SIG-M5 treated with dmso at 0.1 percent for 504 hours (cell line): Measurements from ENCODE around the gene PITPNC1.
A peak's percentile ranks its signal among the peaks of the same experiment; 100 is the strongest.
"Not testable (repeated sequence)": the region's sequence is repeated elsewhere in the genome, so short reads cannot be mapped to it uniquely, and the experiment has no call there.

Experiments used
- DNase-seq: peaks from one replicate; lab custom pipeline; 2025; ENCODE audit not compliant: unreplicated experiment; lab: John Stamatoyannopoulos, UW

Gene PITPNC1

GRCh38 chr17:67571478-67571877 is 194.4 kb downstream of the PITPNC1 start:
- no peak for DNase-seq

DNA sequence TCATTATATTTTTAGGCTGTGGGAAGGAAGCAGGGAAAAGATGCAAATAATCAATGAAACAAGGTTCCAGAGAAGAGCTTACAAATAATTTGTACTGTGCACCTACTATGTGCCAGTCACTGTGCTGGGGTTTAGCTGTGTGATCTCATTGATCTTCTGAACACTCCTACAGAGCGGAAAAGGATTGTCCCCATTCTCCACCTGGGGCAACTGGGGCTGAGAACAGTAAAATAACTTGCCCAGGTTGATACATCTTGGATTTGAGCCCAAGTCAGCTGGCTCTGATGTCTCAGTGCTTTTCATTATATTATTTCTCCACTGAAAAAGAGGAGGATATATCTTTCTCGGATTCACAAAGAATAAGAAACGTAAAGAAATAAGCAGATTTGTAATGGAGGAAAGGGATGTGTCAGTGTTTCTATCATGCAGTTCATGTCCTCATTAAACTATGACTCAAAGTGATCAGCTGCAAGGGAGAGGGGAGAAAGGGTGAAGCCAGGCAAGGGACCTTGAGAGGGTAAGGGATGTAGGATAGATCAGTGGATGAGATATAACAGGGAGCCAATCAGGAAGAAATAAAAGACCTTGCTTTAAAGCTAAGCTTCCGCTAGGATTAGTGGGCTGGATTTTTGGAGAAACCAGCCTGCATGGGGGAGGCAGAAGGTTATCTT is 197.0 kb downstream of the PITPNC1 start:
- no peak for DNase-seq

DNA sequence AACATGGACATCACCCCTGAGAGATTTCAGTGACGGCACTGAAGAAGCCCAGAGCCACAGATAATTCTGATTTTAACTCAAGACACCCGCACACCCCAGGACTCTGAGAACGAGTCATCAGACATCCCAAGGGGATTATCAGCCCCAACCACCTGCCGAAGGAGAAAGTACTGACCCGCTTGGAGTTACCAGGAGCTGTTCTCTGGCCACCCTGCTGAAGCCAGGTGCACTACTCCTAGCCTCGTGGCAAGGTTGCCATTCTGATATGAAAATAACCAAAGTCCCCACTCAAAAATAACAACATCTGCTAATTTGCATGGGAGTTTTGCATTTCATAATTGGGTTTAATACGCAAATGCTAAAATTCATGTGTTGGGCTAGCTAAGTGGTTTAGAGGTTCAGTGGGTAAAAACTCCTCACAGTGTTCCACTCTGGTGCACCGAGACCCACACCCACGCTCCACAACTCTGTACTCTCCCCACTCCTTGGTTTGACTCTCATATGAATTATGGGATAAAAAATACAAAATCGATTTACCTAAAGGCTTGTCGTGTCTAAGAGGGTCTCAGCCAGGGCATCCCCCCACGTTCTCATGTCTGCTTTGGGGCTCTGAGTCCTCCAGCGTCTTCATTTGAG is 197.7 kb downstream of the PITPNC1 start:
- no peak for DNase-seq

GRCh38 chr17:67575325-67575724 is 198.2 kb downstream of the PITPNC1 start:
- DNase-seq = no peak

GRCh38 chr17:67576471-67577115 is 199.5 kb downstream of the PITPNC1 start:
- DNase-seq = no peak

GRCh38 chr17:67577429-67578141 is 200.5 kb downstream of the PITPNC1 start:
- no peak for DNase-seq

DNA sequence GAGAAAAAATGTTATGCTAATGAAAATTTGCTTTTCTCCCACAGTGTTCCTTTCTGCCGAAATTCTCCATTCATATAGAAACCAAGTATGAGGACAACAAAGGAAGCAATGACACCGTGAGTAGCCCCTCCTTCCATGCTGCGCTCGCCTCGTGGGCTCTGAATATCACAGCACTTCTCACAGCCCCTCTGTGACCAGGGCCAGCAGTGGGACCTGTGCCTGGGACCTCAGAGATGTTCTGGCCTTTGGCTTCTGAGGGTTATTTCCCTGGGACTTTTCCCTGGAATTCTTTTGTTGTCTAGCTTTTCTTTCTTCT is 201.0 kb downstream of the PITPNC1 start:
- no peak for DNase-seq

DNA sequence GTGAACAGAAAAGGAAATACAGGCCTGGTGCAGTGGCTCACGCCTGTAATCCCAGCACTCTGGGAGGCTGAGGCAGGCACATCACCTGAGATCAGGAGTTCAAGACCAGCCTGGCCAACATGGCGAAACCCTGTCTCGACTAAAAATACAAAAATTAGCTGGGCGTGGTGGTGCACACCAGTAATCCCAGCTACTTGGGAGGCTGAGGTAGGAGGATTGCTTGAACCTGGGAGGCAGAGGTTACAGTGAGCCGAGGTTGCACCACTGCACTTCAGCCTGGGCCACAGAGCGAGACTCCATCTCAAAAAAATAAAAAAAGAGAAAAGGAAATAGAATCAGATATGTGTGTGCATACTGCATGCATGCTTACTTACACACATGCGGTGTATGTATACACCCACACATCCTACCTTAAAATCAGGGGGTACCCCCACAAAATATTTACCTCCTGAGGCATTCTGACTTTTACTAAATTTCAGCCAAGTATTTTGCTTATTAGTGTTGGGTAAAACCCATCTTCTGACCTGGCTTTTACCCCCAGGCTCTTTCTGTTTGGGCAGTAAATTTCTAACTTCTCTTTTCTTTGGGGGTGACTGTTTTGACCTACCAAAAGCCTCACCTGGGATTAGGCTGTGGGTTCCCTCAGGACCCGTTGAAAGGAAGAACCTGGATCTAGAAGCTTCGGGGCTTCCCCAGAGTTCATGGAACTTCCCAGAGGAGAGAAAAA is 201.8 kb downstream of the PITPNC1 start:
- not testable (repeated sequence) for DNase-seq

- no peak for DNase-seq
Measured at GRCh38 chr17:67582673-67583081, 205.6 kb downstream of the PITPNC1 start.

- DNase-seq = no peak
Measured at GRCh38 chr17:67585077-67585602, 208.1 kb downstream of the PITPNC1 start.

GRCh38 chr17:67588326-67588725 is 211.2 kb downstream of the PITPNC1 start:
- no peak for DNase-seq

DNA sequence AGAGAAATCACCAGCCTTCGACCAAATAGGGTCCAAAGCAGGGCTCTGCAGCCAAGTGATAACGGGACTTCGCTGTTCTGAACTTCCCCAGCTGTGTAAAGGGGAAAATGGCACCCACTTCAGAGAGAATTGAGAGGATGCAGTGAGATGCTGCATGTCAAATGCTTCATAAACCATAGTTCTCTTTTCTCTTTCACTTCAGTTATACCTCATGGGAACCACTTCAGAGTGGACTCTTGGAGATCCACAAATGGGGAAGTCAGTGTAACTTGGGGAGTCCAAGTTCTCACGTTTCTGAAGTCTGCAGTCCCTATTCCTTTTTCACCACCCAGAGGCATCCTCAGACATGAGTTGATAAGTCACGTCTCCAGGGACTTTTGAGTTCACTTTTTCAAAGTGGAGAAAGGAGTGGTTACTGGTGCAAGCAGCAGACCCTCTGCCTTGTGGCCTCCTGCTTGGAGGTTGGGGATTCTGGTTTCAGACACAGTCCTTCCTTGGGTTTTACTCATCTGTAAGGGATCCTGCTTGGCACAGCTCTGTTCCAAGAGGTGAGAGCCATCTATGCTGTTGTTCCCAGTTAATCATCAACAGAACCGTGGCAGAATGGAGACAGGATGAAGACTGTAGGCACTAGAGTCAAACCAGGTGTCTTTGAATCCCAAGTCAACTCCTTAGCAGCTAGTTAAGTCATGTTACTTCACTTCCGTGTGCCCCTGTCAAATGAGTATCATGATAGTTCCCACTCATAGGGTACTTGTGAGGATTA is 217.2 kb downstream of the PITPNC1 start:
- peak; percentile 47 for DNase-seq

DNA sequence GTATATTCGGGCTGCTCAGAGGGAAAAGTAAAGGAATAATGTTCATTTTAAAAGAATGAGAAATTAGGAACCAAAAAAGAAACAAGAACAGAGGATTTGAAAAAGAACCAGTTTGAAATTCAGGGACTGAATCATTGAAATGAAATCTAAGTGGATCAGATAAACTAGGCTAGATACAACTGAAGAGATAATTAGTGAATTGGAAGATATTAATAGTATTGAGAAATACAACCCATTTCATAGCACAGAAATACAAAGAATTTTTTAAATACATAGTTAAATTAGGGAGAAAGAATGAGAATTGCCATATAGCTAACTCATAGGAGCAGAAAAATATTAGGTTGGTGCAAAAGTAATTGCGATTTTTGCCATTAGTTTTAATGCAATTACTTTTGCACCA is 223.3 kb downstream of the PITPNC1 start:
- no peak for DNase-seq

- no peak for DNase-seq
Measured at GRCh38 chr17:67601897-67602296, 224.8 kb downstream of the PITPNC1 start.

DNA sequence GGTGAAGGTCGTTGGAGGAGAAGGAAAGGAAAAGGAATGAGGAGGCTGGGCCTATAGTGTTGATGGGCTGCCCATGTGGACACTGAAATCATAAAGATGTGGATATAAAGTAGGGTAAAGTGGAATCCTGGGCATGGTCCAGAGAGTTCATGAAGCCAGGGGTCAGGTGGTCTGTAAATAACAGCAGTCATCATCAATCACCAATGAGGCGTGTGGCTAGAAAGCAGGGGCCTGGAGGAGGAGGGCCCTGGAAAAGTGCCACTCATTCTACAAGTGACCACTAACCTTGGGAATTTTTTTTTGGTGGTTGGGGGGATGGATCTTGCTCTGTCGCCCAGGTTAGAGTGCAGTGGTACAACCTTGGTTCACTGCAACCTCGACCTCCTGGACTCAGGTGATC is 225.4 kb downstream of the PITPNC1 start:
- DNase-seq = no peak

GRCh38 chr17:67602974-67603373 is 225.9 kb downstream of the PITPNC1 start:
- peak; percentile 67 for DNase-seq

GRCh38 chr17:67605256-67605912 is 228.3 kb downstream of the PITPNC1 start:
- no peak for DNase-seq

GRCh38 chr17:67606471-67606870 is 229.4 kb downstream of the PITPNC1 start:
- DNase-seq = no peak

DNA sequence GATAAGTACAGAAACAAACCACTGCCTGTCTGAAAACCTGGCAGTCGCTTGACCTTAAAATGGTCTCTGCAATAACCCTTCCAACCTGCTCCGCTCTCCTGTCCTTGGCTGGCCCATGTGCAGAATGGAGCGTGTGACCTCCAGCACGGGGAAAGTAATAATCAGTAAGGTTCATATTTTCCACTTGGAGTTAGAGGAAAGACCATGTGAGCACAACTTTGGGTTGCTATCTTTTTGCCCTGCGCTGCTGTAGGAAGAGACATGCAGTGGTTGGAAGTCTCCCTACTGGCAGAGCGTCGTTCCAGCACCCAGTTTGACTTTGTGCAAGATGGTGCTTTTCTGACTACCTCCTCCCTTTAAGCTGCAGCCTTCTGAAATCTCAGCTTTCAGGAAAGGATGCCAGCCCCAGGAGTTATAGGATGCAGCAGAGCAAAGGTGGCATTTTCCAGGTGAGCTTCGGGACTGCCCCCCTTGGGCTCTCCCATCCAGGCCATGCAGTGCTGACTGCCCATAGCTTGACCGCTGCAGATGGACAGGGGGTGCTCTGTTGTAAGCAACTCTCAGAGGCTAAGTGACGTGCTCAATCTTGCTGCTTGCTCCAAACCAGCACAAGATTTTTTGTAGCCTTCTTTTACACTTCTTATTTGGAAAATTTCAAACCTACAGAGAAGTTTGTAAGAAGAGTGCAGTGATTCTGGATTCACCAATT is 230.0 kb downstream of the PITPNC1 start:
- no peak for DNase-seq
